ENCODE data around the gene POLG. TPM values are rescaled to one million over a fixed set of nuclear protein-coding genes. Genes with fewer than 3 reads are reported as not detected.
A peak's percentile ranks its signal among the peaks of the same experiment; 100 is the strongest.

The POLG gene
- 36.8 and 76.5 TPM in 2 replicates for total RNA-seq (2014; rRNA removed; shearing (Covaris generic); ENCODE audit: low replicate concordance)

DNA sequence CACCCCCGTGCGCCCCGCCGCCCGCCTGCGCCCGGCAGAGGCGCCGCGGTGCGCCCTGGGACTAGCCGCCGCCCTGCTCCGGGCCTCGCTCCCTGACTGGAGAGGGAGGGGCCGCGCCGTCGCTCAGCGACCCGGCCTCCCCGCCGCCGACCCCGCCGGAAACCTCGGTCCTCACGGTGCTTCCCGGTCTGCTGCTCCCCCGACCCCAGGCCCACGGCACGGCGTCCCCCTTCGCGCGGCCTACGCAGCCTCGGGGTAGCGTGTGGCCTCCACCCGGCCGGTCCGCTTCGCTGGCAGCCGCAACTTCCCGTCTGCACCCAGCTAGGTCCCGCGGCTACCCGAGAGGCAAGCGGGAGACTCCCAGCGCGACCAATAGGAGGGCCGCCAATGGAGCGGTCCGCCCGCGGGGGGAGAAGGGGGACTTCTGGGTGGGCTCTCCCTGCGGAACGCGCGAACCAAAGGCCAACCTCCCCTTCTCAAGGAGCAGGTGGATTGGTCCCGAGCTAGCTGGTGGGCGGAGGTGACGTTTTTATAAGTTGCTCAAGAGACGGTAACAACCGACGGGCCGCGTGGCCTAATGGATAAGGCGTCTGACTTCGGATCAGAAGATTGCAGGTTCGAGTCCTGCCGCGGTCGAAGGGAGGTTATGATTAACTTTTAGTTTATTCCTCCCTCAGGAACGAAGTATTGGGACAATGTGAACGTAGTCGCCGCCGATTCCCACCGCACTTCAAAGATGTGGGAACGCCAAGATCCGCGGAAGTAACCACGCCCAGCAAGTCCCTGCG is at the start of gene POLG:
Gene POLG (minus strand): TSS at position 315 of the 788 bp plus-strand sequence. CDS start 1,070 bp downstream, outside the sequence.
- Histone ChIP-seq H3K4me1 (ENCODE audit: low read length) (peaks cover 43% of the 10 kb centered on the region), H3K4me3 (ENCODE audit: low read length) (peak within 1 kb of the TSS; percentile 96), H2AFZ (ENCODE audit: low read length) (peak within 1 kb of the TSS; percentile 76), H3K79me2 (ENCODE audit: low read length) (peaks cover 46% of the 10 kb centered on the region), H3K9me3 (ENCODE audit: low read length) (no peaks in the 10 kb centered on the region), H3K4me2 (ENCODE audit: low read depth, low read length, poor library complexity, severe bottlenecking) (peak within 1 kb of the TSS; percentile 96), H4K20me1 (ENCODE audit: insufficient read depth, low read depth, low read length) (peaks cover 42% of the 10 kb centered on the region), H3K9me2 (replicated peaks; ENCODE audit: insufficient read depth, low read length) (no peaks in the 10 kb centered on the region), H3K27ac (ENCODE audit: low read length) (peak within 1 kb of the TSS; percentile 48), H3K36me3 (ENCODE audit: insufficient read depth, low read length) (peaks cover 30% of the 10 kb centered on the region; the same call in 1 of the 2 replicates), H3K27me3 (ENCODE audit: low read length) (no peaks in the 10 kb centered on the region), H3K9ac (ENCODE audit: low read length) (peak within 1 kb of the TSS; percentile 91)
- DNase-seq: peak; percentile 99

DNA sequence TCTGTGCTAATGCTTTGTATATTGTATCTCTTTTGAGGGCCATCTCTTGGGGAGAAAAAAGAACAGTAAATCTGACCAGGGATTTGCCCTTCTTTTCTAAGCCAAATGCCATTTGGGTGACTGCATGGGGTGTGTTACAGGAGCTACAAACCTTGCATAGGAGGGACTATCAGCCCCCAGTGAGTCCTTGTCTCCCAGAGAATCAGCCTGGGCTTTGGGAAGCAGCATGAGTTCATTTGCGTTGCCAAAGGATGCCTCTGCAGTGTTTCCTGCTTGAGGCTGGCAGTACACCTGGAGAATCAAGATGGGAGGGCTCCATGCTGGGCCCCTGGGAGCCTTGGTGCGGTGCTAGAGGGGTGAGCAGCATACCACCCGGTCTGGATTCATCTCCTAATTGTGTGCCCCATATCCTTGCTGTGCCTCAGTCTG is 49.6 kb upstream of the POLG start:
- H3K79me2 ChIP-seq (ENCODE audit: low read length): no peaks in the 10 kb centered on the region
- no peak overlapping the region for H3K9ac ChIP-seq (ENCODE audit: low read length)
- H3K9me3 ChIP-seq (ENCODE audit: low read length): no peaks in the 10 kb centered on the region
- H3K36me3 ChIP-seq (ENCODE audit: insufficient read depth, low read length): no peaks in the 10 kb centered on the region
- DNase-seq: no peak
- H3K4me1 ChIP-seq (ENCODE audit: low read length): peaks cover 20% of the 10 kb centered on the region
- H3K27ac ChIP-seq (ENCODE audit: low read length): no peak overlapping the region
- H3K4me2 ChIP-seq (ENCODE audit: low read depth, low read length, poor library complexity, severe bottlenecking): no peak overlapping the region
- H2AFZ ChIP-seq (ENCODE audit: low read length): no peak overlapping the region
- no peaks in the 10 kb centered on the region for H4K20me1 ChIP-seq (ENCODE audit: insufficient read depth, low read depth, low read length)
- no peaks in the 10 kb centered on the region for H3K27me3 ChIP-seq (ENCODE audit: low read length)
- no peaks in the 10 kb centered on the region for H3K9me2 ChIP-seq (replicated peaks; ENCODE audit: insufficient read depth, low read length)
- H3K4me3 ChIP-seq (ENCODE audit: low read length): no peak overlapping the region

DNA sequence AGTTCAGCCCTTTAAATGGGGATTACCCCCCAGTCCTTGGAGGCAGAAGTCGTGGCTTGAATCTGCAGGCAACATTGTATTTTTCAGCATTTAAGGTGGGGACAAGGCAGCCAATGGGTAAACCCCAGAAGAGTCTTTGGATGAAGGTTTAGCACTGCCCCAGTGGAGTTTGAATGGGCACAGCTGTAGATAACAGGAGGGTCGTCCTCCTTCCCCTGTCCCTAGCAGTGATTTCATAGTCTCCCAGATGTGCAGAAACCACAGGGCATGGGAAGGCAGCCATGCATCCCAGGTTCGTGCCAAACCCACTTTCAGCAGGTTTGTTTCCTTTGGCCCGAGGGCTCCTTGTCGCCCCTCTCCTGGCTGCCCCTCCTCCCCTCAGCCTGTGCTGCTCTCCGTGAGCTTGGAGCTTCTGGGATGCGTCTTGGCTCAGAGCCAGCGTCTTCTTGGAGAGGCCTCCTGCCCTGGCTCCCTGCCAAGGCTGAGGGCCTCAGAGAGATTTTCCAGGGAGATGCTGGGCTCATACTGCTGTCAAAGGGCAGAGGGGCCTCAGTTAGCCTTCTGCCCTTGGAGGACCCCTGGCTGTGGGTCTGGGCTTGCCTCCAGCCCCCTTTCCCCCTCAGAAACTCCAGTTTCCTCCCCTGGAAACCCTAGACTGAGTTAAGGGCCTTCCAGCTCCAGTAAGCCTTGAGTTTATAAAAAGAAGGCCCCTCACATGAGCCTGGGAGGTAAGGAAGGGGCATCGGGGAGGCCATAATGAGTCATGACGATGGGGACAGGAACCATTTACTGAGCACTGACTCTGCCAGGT is 48.9 kb upstream of the POLG start:
- no peak overlapping the region for H3K4me3 ChIP-seq (ENCODE audit: low read length)
- H2AFZ ChIP-seq (ENCODE audit: low read length): no peak overlapping the region
- H3K79me2 ChIP-seq (ENCODE audit: low read length): no peaks in the 10 kb centered on the region
- no peaks in the 10 kb centered on the region for H3K36me3 ChIP-seq (ENCODE audit: insufficient read depth, low read length)
- no peaks in the 10 kb centered on the region for H3K27me3 ChIP-seq (ENCODE audit: low read length)
- H3K27ac ChIP-seq (ENCODE audit: low read length): no peak overlapping the region
- no peak overlapping the region for H3K9ac ChIP-seq (ENCODE audit: low read length)
- no peak overlapping the region for H3K4me2 ChIP-seq (ENCODE audit: low read depth, low read length, poor library complexity, severe bottlenecking)
- H3K4me1 ChIP-seq (ENCODE audit: low read length): peaks cover 14% of the 10 kb centered on the region
- H4K20me1 ChIP-seq (ENCODE audit: insufficient read depth, low read depth, low read length): no peaks in the 10 kb centered on the region
- no peak for DNase-seq
- no peaks in the 10 kb centered on the region for H3K9me2 ChIP-seq (replicated peaks; ENCODE audit: insufficient read depth, low read length)
- no peaks in the 10 kb centered on the region for H3K9me3 ChIP-seq (ENCODE audit: low read length)

DNA sequence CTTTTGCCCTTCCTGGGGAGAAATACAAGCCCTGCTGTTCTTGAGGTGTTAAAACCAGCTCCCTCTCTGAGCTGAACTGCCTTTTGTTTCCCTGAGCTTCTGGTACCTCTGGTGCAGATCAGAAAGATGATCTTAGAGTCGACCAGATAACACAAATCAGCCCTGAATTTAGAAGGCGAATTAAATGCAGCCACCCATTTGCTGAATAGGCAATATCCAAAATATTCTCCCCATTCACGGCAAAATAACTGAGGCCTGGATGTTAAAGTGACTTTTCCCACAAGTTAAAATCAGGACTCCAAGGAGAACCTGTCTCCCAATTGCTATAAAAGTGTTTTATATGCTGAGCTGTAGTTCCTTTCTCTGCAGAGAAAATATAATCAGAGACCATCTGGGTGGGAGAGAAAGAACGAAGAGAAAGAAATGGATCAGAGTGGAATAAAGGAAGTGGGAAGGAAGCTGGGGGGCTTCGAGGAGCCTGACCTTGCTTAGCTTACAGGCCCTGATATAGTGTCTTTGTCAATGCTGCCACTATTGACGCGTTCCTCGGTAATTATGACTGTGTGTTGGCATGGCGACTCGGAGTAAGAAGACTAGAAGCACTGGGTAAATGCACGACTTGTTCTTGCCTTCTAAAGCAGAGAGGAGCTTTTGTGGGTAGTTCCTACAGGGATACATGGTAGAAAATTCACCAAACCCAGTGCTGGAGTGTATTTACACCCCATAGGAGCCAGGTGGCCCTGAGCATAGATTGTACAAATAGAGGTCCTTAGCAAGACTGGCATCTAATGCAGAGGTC is 47.5 kb upstream of the POLG start:
- Histone ChIP-seq H3K27me3 (ENCODE audit: low read length) (no peaks in the 10 kb centered on the region), H3K9ac (ENCODE audit: low read length) (no peak overlapping the region), H3K27ac (ENCODE audit: low read length) (no peak overlapping the region), H3K4me3 (ENCODE audit: low read length) (no peak overlapping the region), H2AFZ (ENCODE audit: low read length) (no peak overlapping the region), H3K9me3 (ENCODE audit: low read length) (no peaks in the 10 kb centered on the region), H4K20me1 (ENCODE audit: insufficient read depth, low read depth, low read length) (no peaks in the 10 kb centered on the region), H3K36me3 (ENCODE audit: insufficient read depth, low read length) (no peaks in the 10 kb centered on the region), H3K4me1 (ENCODE audit: low read length) (peaks cover 7% of the 10 kb centered on the region), H3K4me2 (ENCODE audit: low read depth, low read length, poor library complexity, severe bottlenecking) (no peak overlapping the region), H3K9me2 (replicated peaks; ENCODE audit: insufficient read depth, low read length) (no peaks in the 10 kb centered on the region), H3K79me2 (ENCODE audit: low read length) (no peaks in the 10 kb centered on the region)
- no peak for DNase-seq

DNA sequence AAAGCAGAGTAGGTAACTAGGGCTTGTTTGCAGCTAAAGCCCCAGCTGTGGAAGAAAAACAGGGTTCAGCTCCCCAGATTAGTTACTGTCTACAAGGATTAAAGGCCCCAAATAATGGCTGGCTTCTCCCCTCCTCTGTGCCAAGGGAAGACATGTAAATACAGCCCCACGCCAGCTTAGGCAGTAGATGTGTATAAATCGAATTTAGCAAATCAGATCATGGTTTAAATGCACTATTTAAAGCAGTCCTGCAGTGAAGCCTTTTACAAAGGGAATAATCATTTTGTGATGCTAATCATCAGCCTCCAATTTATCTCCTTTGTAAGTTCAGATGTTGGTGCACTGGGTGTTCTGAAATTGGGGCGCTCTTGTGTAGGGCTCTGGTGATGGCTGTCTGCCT is 46.7 kb upstream of the POLG start:
- H3K4me1 ChIP-seq (ENCODE audit: low read length): peaks cover 7% of the 10 kb centered on the region
- H3K9ac ChIP-seq (ENCODE audit: low read length): no peak overlapping the region
- H4K20me1 ChIP-seq (ENCODE audit: insufficient read depth, low read depth, low read length): no peaks in the 10 kb centered on the region
- H3K4me2 ChIP-seq (ENCODE audit: low read depth, low read length, poor library complexity, severe bottlenecking): no peak overlapping the region
- no peak overlapping the region for H3K27ac ChIP-seq (ENCODE audit: low read length)
- H3K36me3 ChIP-seq (ENCODE audit: insufficient read depth, low read length): no peaks in the 10 kb centered on the region
- no peaks in the 10 kb centered on the region for H3K79me2 ChIP-seq (ENCODE audit: low read length)
- H3K9me3 ChIP-seq (ENCODE audit: low read length): no peaks in the 10 kb centered on the region
- no peak for DNase-seq
- no peak overlapping the region for H2AFZ ChIP-seq (ENCODE audit: low read length)
- no peaks in the 10 kb centered on the region for H3K9me2 ChIP-seq (replicated peaks; ENCODE audit: insufficient read depth, low read length)
- no peaks in the 10 kb centered on the region for H3K27me3 ChIP-seq (ENCODE audit: low read length)
- no peak overlapping the region for H3K4me3 ChIP-seq (ENCODE audit: low read length)

DNA sequence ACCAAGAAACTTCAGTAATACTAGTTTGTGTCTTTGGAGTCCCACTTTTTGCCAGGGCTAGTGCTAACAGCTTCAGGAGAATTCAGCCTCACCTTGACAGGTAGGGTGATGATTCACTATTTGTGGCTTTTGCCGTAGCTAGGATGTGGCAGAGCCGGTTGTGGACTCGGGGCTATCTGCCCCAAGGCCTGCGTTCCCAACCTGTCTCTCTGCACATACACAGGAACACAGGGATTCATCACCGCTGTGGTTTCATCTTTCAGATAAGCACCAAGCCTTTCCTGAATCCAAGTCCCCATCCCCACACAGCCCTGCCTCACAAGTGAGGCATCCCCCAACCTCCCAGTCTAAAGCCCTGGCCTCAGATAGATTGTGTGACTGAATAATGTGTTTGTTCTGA is 45.2 kb upstream of the POLG start:
- peaks cover 7% of the 10 kb centered on the region for H3K4me1 ChIP-seq (ENCODE audit: low read length)
- H3K9me3 ChIP-seq (ENCODE audit: low read length): no peaks in the 10 kb centered on the region
- no peak overlapping the region for H3K4me2 ChIP-seq (ENCODE audit: low read depth, low read length, poor library complexity, severe bottlenecking)
- H3K27me3 ChIP-seq (ENCODE audit: low read length): no peaks in the 10 kb centered on the region
- no peak overlapping the region for H3K4me3 ChIP-seq (ENCODE audit: low read length)
- no peaks in the 10 kb centered on the region for H3K79me2 ChIP-seq (ENCODE audit: low read length)
- H3K9ac ChIP-seq (ENCODE audit: low read length): no peak overlapping the region
- no peak for DNase-seq
- H3K27ac ChIP-seq (ENCODE audit: low read length): no peak overlapping the region
- H4K20me1 ChIP-seq (ENCODE audit: insufficient read depth, low read depth, low read length): no peaks in the 10 kb centered on the region
- H3K9me2 ChIP-seq (replicated peaks; ENCODE audit: insufficient read depth, low read length): no peaks in the 10 kb centered on the region
- H3K36me3 ChIP-seq (ENCODE audit: insufficient read depth, low read length): no peaks in the 10 kb centered on the region
- H2AFZ ChIP-seq (ENCODE audit: low read length): no peak overlapping the region

DNA sequence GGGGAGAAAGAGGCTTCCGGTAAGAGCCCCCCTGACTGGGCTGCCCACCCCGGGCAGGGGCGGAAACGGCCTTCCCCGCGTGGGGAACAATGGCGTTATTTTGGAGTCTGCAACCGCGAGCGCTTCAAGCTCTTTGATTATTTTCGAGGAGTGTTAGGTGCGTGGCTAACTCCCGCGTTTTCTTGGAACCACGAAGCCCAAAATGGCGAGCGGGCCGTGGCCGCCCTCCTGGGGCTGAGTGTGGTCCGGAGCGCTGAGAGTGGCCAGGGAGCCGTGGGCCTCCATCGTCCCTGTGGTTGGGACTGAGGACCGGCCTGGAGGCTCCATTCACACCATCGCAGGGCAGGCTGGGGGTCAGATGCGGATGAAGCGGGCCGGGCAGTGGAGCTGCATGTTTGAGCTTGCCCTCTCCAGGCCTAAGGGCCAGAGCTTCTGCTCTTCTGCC is 44.6 kb upstream of the POLG start:
- Histone ChIP-seq H3K79me2 (ENCODE audit: low read length) (no peaks in the 10 kb centered on the region), H3K4me1 (ENCODE audit: low read length) (peaks cover 7% of the 10 kb centered on the region), H3K27me3 (ENCODE audit: low read length) (no peaks in the 10 kb centered on the region), H3K9ac (ENCODE audit: low read length) (no peak overlapping the region), H3K4me2 (ENCODE audit: low read depth, low read length, poor library complexity, severe bottlenecking) (no peak overlapping the region), H4K20me1 (ENCODE audit: insufficient read depth, low read depth, low read length) (no peaks in the 10 kb centered on the region), H3K36me3 (ENCODE audit: insufficient read depth, low read length) (no peaks in the 10 kb centered on the region), H3K9me3 (ENCODE audit: low read length) (no peaks in the 10 kb centered on the region), H3K4me3 (ENCODE audit: low read length) (no peak overlapping the region), H3K9me2 (replicated peaks; ENCODE audit: insufficient read depth, low read length) (no peaks in the 10 kb centered on the region), H3K27ac (ENCODE audit: low read length) (no peak overlapping the region), H2AFZ (ENCODE audit: low read length) (no peak overlapping the region)
- no peak for DNase-seq

Measured in Karpas-422 (cell line).